HCT116 (cell line): ENCODE results near the gene SNTN. TPM values are rescaled to one million over a fixed set of nuclear protein-coding genes. Genes with fewer than 3 reads are reported as not detected.

Experiments used
- ATAC-seq: fragments of 200-7000 bp; cut with Tn5 transposase; 2 replicates; pipeline ENCODE4 v1.9.1; 2020; ENCODE audit warnings: mild to moderate bottlenecking, moderate library complexity
- BruUV-seq: library from RNA; stranded (reverse); fragments of 400-500 nt; replicated peaks from 2 replicates; lab custom pipeline; 2021; lab: Mats Ljungman, UMichigan
- CTCF ChIA-PET: fragments of 300-600 bp; sonication (Branson Sonifier 250); formaldehyde crosslinking; loops from one replicate; lab custom pipeline; 2021; ENCODE audit warnings: antibody characterized with exemption; lab: Charles Lee
- POLR2A ChIA-PET: fragments of 300-600, 350-600 bp; sonication (Branson Sonifier 250); formaldehyde crosslinking; loops from one replicate; lab custom pipeline; 2021; ENCODE audit warnings: antibody characterized with exemption; lab: Charles Lee
- RAD21 ChIA-PET, 2 experiments: fragments of 300-600 bp; sonication (Branson Sonifier 250); formaldehyde crosslinking; loops; one replicate each; lab custom pipeline; 2023; ENCODE audit warnings: low total read pairs in 2 of 2; ENCODE audit not compliant: uncharacterized antibody in 2 of 2, unreplicated experiment in 2 of 2, low non-redundant PET in 1 of 2; lab: Charles Lee
- DNase-seq: peaks from one replicate; pipeline ENCODE4 v3.0.0-alpha.2; 2010; ENCODE audit warnings: low read depth, low spot score
- H2AFZ ChIP-seq: fragments of 200-600 bp; shearing (Covaris generic), sonication (generic); 2 replicates; pipeline ENCODE4 v1.6.1; 2017; ENCODE audit warnings: low read depth, mixed run types, mixed read lengths, antibody characterized with exemption, low read length; ENCODE audit not compliant: poor library complexity, severe bottlenecking
- H3K27ac ChIP-seq: 2 replicates; pipeline ENCODE4 v1.5.1; 2012; ENCODE audit warnings: low read depth, low read length
- H3K27me3 ChIP-seq: fragments of 200-600 bp; sonication (generic); 2 replicates; pipeline ENCODE4 v1.6.1; 2016; ENCODE audit warnings: mixed run types, low read length, mixed read lengths; ENCODE audit not compliant: insufficient read depth
- H3K36me3 ChIP-seq, 2 experiments: fragments of 200-500 bp in 1 of 2; fragments of 200-600 bp in 1 of 2; sonication (Bioruptor generic) in 1 of 2; sonication (generic) in 1 of 2; 2 replicates each; pipeline versions ENCODE4 v1.5.1 to v1.6.1; 2014 to 2016; ENCODE audit warnings: low read length in 2 of 2, inconsistent platforms in 1 of 2, mixed read lengths in 1 of 2, mixed run types in 1 of 2; ENCODE audit not compliant: insufficient read depth in 2 of 2, control insufficient read depth in 1 of 2
- H3K4me1 ChIP-seq, 2 experiments: fragments of 200-600 bp in 1 of 2; sonication (generic) in 1 of 2; 2 replicates each; pipeline versions ENCODE4 v1.5.1 to v1.6.1; 2012 to 2017; ENCODE audit warnings: low read length in 2 of 2, inconsistent platforms in 1 of 2, mild to moderate bottlenecking in 1 of 2, mixed read lengths in 1 of 2, mixed run types in 1 of 2, moderate library complexity in 1 of 2; ENCODE audit not compliant: insufficient read depth in 2 of 2, control insufficient read depth in 1 of 2
- H3K4me2 ChIP-seq: fragments of 200-600 bp; sonication (generic); 2 replicates; pipeline ENCODE4 v1.6.1; 2017; ENCODE audit warnings: mixed run types, low read length, mixed read lengths
- H3K4me3 ChIP-seq, 2 experiments: fragments of 200-600 bp in 1 of 2; sonication (generic) in 1 of 2; replicated peaks in 1 of 2; 2 replicates each; pipeline ENCODE4 v1.5.1; 2011 to 2016; ENCODE audit warnings: low read length in 2 of 2, control low read depth in 1 of 2, low read depth in 1 of 2, mild to moderate bottlenecking in 1 of 2, mixed read lengths in 1 of 2, mixed run types in 1 of 2
- H3K79me2 ChIP-seq: fragments of 200-600 bp; sonication (generic); 2 replicates; pipeline ENCODE4 v1.6.1; 2017; ENCODE audit warnings: mild to moderate bottlenecking, mixed run types, low read length, moderate library complexity, mixed read lengths; ENCODE audit not compliant: insufficient read depth
- H3K9ac ChIP-seq: fragments of 200-600 bp; sonication (generic); 2 replicates; pipeline ENCODE4 v1.6.1; 2016; ENCODE audit warnings: low read length, mixed read lengths
- H3K9me2 ChIP-seq: fragments of 200-600 bp; sonication (generic), shearing (Covaris generic); 2 replicates; pipeline ENCODE4 v1.6.1; 2017; ENCODE audit warnings: mixed run types, mild to moderate bottlenecking, moderate library complexity; ENCODE audit not compliant: insufficient read depth
- H3K9me3 ChIP-seq, 2 experiments: fragments of 200-500 bp in 1 of 2; fragments of 200-600 bp in 1 of 2; sonication (Bioruptor generic) in 1 of 2; sonication (generic) in 1 of 2; 2 replicates each; pipeline ENCODE4 v1.6.1; 2014 to 2017; ENCODE audit warnings: low read length in 2 of 2, mixed read lengths in 2 of 2, inconsistent platforms in 1 of 2, low read depth in 1 of 2, mild to moderate bottlenecking in 1 of 2, mixed run types in 1 of 2, moderate library complexity in 1 of 2; ENCODE audit not compliant: control insufficient read depth in 1 of 2, insufficient read depth in 1 of 2
- H4K20me1 ChIP-seq: fragments of 200-600 bp; sonication (generic), shearing (Covaris generic); 2 replicates; pipeline ENCODE4 v1.6.1; 2017; ENCODE audit warnings: mixed run types, mild to moderate bottlenecking, moderate library complexity; ENCODE audit not compliant: insufficient read depth
- CEBPB ChIP-seq: IDR thresholded peaks from 2 replicates; pipeline ENCODE4 v1.6.1; 2012; ENCODE audit warnings: low read depth
- FOSL1 ChIP-seq: IDR thresholded peaks from 2 replicates; pipeline ENCODE4 v1.6.1; 2012; ENCODE audit warnings: low read depth
- TCF7L2 ChIP-seq: IDR thresholded peaks from 2 replicates; pipeline ENCODE4 v1.7.0; 2011; ENCODE audit warnings: borderline replicate concordance, inconsistent platforms; ENCODE audit not compliant: insufficient read depth, insufficient read length; ENCODE audit errors: extremely low read depth
- YY1 ChIP-seq: IDR thresholded peaks from 2 replicates; pipeline ENCODE4 v1.6.1; 2011; ENCODE audit warnings: low read length, low read depth, moderate library complexity, mild to moderate bottlenecking; ENCODE audit not compliant: insufficient replicate concordance; ENCODE audit errors: extremely low read depth
- ZFX ChIP-seq: fragments of 450-650 bp; IDR thresholded peaks from 2 replicates; pipeline ENCODE4 v1.6.1; 2017
- ZNF274 ChIP-seq: fragments of 200-500 bp; sonication (Bioruptor generic); IDR thresholded peaks from 2 replicates; pipeline ENCODE4 v1.6.1; 2014; ENCODE audit warnings: mild to moderate bottlenecking, low read depth, low read length, inconsistent platforms
- intact Hi-C: fragments of 100-400 bp; cut with micrococcal nuclease; formaldehyde crosslinking; loops from 2 replicates; pipeline ENCODE4 v1.10.0; 2022
- total RNA-seq: library from RNA; stranded (reverse); gene quantifications from one replicate; pipeline ENCODE4 v1.2.1, GENCODE V29; 2021; ENCODE audit not compliant: unreplicated experiment
- TF ChIP-seq, protein P1 (sequence below): IDR thresholded peaks from 2 replicates; pipeline ENCODE4 v1.6.1; 2012; ENCODE audit warnings: low read depth

SNTN gene
- total RNA-seq, 1 experiment from 2014 or later: not detected

DNA sequence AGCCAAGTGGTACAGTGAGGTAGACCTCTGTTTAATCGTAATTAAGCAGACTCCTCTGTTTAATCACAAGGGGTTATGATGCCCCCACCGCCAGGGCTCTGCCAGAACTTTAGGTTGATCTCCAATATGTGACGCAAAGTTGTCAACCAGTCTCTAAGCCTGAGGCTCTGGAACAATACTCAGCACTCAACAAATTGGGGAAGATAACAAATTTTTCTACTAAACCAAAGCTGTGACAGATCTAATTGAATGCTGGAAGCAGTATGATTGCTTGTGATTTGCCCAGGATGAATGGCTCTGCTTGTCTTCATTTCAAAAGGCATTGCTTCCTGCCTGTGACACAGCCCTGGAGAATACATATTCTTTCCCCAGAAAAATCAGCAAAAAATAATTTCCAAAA lies 57.1 kb downstream of the SNTN start:
- ATAC-seq: no peak
- H3K36me3 ChIP-seq: no peaks in the 10 kb centered on the region
- H3K9me2 ChIP-seq: no peaks in the 10 kb centered on the region
- intact Hi-C loops: no loop called here
- no peak overlapping the region for H3K4me3 ChIP-seq
- H3K27ac ChIP-seq: no peak overlapping the region
- H3K9me3 ChIP-seq: no peaks in the 10 kb centered on the region
- no peak overlapping the region for H2AFZ ChIP-seq
- H4K20me1 ChIP-seq: no peaks in the 10 kb centered on the region
- ChIA-PET CTCF (no interaction called here), RAD21 (no interaction called here), POLR2A (no interaction called here)
- BruUV-seq: no TSS peak
- H3K27me3 ChIP-seq: 0 out of 2 replicates have a peak, but pooled peaks cover 16% of the 10 kb centered on the region
- TF ChIP-seq TCF7L2 (no peak), YY1 (no peak), FOSL1 (no peak), CEBPB (no peak), ZNF274 (no peak), ZFX (no peak)
- TF ChIP-seq, protein P1, sequence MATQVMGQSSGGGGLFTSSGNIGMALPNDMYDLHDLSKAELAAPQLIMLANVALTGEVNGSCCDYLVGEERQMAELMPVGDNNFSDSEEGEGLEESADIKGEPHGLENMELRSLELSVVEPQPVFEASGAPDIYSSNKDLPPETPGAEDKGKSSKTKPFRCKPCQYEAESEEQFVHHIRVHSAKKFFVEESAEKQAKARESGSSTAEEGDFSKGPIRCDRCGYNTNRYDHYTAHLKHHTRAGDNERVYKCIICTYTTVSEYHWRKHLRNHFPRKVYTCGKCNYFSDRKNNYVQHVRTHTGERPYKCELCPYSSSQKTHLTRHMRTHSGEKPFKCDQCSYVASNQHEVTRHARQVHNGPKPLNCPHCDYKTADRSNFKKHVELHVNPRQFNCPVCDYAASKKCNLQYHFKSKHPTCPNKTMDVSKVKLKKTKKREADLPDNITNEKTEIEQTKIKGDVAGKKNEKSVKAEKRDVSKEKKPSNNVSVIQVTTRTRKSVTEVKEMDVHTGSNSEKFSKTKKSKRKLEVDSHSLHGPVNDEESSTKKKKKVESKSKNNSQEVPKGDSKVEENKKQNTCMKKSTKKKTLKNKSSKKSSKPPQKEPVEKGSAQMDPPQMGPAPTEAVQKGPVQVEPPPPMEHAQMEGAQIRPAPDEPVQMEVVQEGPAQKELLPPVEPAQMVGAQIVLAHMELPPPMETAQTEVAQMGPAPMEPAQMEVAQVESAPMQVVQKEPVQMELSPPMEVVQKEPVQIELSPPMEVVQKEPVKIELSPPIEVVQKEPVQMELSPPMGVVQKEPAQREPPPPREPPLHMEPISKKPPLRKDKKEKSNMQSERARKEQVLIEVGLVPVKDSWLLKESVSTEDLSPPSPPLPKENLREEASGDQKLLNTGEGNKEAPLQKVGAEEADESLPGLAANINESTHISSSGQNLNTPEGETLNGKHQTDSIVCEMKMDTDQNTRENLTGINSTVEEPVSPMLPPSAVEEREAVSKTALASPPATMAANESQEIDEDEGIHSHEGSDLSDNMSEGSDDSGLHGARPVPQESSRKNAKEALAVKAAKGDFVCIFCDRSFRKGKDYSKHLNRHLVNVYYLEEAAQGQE: no peak
- no peak overlapping the region for H3K4me2 ChIP-seq
- no peak overlapping the region for H3K9ac ChIP-seq
- no peaks in the 10 kb centered on the region for H3K4me1 ChIP-seq
- no peak for DNase-seq
- no peaks in the 10 kb centered on the region for H3K79me2 ChIP-seq

Other genes with a start within 250 kb of the SNTN start
- gene C3orf49, start 166.6 kb downstream of the SNTN start, total RNA-seq: not detected
- gene THOC7, start 211.1 kb downstream of the SNTN start, total RNA-seq: 67.3 TPM
- 27.5 TPM for gene ATXN7, start 211.2 kb downstream of the SNTN start, total RNA-seq